Body of pancreas (tissue), 4 donors: ENCODE data around the gene OSCP1. TPM values are rescaled to one million over a fixed set of nuclear protein-coding genes. Genes with fewer than 3 reads are reported as not detected.

Experiments used
- ATAC-seq: fragments of 150-250 bp; one replicate; pipeline ENCODE4 v1.9.1; 2016
- DNase-seq, 4 donors: peaks; one replicate each; pipeline ENCODE4 v3.0.0-alpha.2; 2019
- H3K27ac ChIP-seq, 4 donors: fragments of 200-600 bp; sonication (generic); 1 replicate in 3 of 4; 2 replicates in 1 of 4; pipeline versions ENCODE4 v1.5.1 to v1.6.1; 2016 to 2019; ENCODE audit warnings: mild to moderate bottlenecking in 1 of 4, mixed read lengths in 1 of 4, moderate library complexity in 1 of 4
- H3K27me3 ChIP-seq, 2 donors: fragments of 200-600 bp; sonication (generic); one replicate each; pipeline ENCODE4 v1.6.0; 2016; ENCODE audit warnings: mild to moderate bottlenecking in 1 of 2
- H3K36me3 ChIP-seq, 2 donors: fragments of 200-600 bp; sonication (generic); replicated peaks in 1 of 2; 2 replicates each; pipeline ENCODE4 v1.5.1; 2016; ENCODE audit warnings: low read depth in 2 of 2; ENCODE audit not compliant: insufficient read depth in 1 of 2
- H3K4me1 ChIP-seq: fragments of 200-600 bp; sonication (generic); one replicate; pipeline ENCODE4 v1.6.0; 2016
- H3K4me3 ChIP-seq, 2 donors: fragments of 200-600 bp; sonication (generic); 1 replicate in 1 of 2; 2 replicates in 1 of 2; pipeline ENCODE4 v1.5.1; 2016 to 2019
- H3K9me3 ChIP-seq, 3 donors: fragments of 200-600 bp; sonication (generic); 1 replicate in 2 of 3; 2 replicates in 1 of 3; pipeline ENCODE4 v1.5.1; 2016
- POLR2A ChIP-seq, 3 donors: fragments of 450-650 bp; IDR thresholded peaks; one replicate each; pipeline ENCODE4 v1.6.1; 2016; ENCODE audit warnings: antibody characterized with exemption in 3 of 3, mild to moderate bottlenecking in 2 of 3
- WGBS, 2 donors: methylation state at CpG; one replicate each; pipeline ENCODE4 v1.1.5; 2017; 5-methylcytosine and 5-hydroxymethylcytosine counted together
- intact Hi-C: fragments of 100-400 bp; cut with DNase I; formaldehyde crosslinking; loops from one replicate; pipeline ENCODE4 v1.15.1; 2023
- total RNA-seq, 2 donors: library from RNA; depleted of rRNA; stranded (reverse); fragments of >200 nt; gene quantifications; one replicate each; pipeline ENCODE4 v1.1.0, GENCODE V29; 2016
- TF ChIP-seq, protein P1 (sequence below), 7 experiments: fragments of 450-650 bp in 4 of 7; fragments of 200-600 bp in 3 of 7; sonication (generic) in 3 of 7; IDR thresholded peaks; one replicate each; pipeline ENCODE4 v1.5.1; 2016 to 2019; ENCODE audit warnings: antibody characterized with exemption in 7 of 7

The OSCP1 gene
- total RNA-seq, 2 donors from 2014 or later = 2.0 to 3.9 TPM

GRCh38 chr1:36436821-36437220, 13.4 kb downstream of the OSCP1 start:
- Histone ChIP-seq H3K4me3 (no peak overlapping the region), H3K36me3 (no peaks in the 10 kb centered on the region), H3K9me3 (no peaks in the 10 kb centered on the region), H3K4me1 (peaks cover 13% of the 10 kb centered on the region), H3K27ac (no peak overlapping the region), H3K27me3 (no peaks in the 10 kb centered on the region)
- ATAC-seq (no peak), DNase-seq (no peak)
- TF ChIP-seq POLR2A (IDR thresholded peaks at IDR 0.05) = no peak
- TF ChIP-seq, protein P1, sequence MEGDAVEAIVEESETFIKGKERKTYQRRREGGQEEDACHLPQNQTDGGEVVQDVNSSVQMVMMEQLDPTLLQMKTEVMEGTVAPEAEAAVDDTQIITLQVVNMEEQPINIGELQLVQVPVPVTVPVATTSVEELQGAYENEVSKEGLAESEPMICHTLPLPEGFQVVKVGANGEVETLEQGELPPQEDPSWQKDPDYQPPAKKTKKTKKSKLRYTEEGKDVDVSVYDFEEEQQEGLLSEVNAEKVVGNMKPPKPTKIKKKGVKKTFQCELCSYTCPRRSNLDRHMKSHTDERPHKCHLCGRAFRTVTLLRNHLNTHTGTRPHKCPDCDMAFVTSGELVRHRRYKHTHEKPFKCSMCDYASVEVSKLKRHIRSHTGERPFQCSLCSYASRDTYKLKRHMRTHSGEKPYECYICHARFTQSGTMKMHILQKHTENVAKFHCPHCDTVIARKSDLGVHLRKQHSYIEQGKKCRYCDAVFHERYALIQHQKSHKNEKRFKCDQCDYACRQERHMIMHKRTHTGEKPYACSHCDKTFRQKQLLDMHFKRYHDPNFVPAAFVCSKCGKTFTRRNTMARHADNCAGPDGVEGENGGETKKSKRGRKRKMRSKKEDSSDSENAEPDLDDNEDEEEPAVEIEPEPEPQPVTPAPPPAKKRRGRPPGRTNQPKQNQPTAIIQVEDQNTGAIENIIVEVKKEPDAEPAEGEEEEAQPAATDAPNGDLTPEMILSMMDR (IDR thresholded peaks at IDR 0.05) = no peak
- WGBS, 2 donors = 41 to 63% methylated on average over 1 of the region's 1 CpG
- intact Hi-C loops = no loop called here

- H3K27me3 ChIP-seq = no peaks in the 10 kb centered on the region
- H3K27ac ChIP-seq = peak overlapping the region; percentile 2 to 23 (median 8)
- DNase-seq = no peak
- WGBS, 2 donors = 15 to 43% methylated on average over 1 of the region's 1 CpG
- no peaks in the 10 kb centered on the region for H3K36me3 ChIP-seq
- H3K9me3 ChIP-seq = no peaks in the 10 kb centered on the region
- intact Hi-C loops = no loop called here
- no peak for ATAC-seq
- H3K4me1 ChIP-seq = peaks cover 13% of the 10 kb centered on the region
- H3K4me3 ChIP-seq = no peak overlapping the region
- no peak for TF ChIP-seq POLR2A (IDR thresholded peaks at IDR 0.05)
- TF ChIP-seq, protein P1 (IDR thresholded peaks at IDR 0.05) = no peak
Measured at GRCh38 chr1:36433102-36433501, 17.1 kb downstream of the OSCP1 start.

DNA sequence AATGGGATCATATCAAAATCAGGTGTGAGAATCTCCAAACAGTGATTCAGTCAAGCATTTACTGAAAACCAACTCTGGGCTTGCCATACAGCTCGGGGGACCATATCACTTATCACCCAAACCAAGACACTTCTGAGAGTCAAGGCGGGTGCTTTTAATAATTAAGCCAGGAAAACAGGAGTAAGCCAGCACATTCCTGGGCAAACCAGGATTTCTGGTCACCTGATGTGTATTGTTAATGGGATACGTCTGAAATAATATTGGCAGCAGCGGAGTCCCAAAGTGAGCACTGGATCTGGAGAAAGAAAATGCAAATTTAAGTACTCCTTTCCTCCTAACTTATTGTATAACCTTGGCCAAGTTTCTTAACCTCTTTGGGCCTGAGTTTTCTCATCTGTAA, 17.6 kb downstream of the OSCP1 start:
- no peaks in the 10 kb centered on the region for H3K36me3 ChIP-seq
- peaks cover 13% of the 10 kb centered on the region for H3K4me1 ChIP-seq
- WGBS, 2 donors = 18 to 24% methylated on average over 4 of the region's 4 CpGs
- TF ChIP-seq, protein P1 (IDR thresholded peaks at IDR 0.05) = no peak
- no peak for TF ChIP-seq POLR2A (IDR thresholded peaks at IDR 0.05)
- H3K27ac ChIP-seq = peak overlapping the region; percentile 2 to 23 (median 8)
- no peak overlapping the region for H3K4me3 ChIP-seq
- H3K27me3 ChIP-seq = no peaks in the 10 kb centered on the region
- DNase-seq = peak; percentile 29 to 59 (median 43)
- intact Hi-C loops = no loop called here
- ATAC-seq = peak; percentile 84
- H3K9me3 ChIP-seq = no peaks in the 10 kb centered on the region

DNA sequence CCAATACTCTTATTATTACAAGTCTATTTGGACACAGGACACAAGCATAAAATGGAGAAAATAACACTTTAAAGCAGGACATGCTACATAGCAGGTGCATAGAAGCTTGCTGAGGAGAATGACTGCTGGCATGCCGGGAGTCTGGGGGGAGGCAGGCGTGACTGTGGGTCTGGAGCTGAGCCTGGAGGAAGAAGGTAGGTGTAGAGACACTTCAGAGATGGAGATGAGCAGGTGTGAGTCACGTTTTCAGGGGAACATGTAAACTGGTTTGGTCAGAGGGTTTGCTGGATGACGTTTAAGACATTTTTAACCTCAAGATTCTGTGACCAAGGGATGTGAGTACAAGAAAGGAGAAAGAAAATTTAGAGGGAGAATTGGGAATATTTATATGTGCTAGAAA, 24.5 kb downstream of the OSCP1 start:
- no peak for DNase-seq
- Histone ChIP-seq H3K36me3 (no peaks in the 10 kb centered on the region), H3K4me3 (no peak overlapping the region), H3K27ac (no peak overlapping the region), H3K9me3 (no peaks in the 10 kb centered on the region), H3K27me3 (no peaks in the 10 kb centered on the region), H3K4me1 (no peaks in the 10 kb centered on the region)
- 71 to 76% methylated on average over 4 of the region's 4 CpGs for WGBS, 2 donors
- TF ChIP-seq POLR2A (IDR thresholded peaks at IDR 0.05) = no peak
- TF ChIP-seq, protein P1 (IDR thresholded peaks at IDR 0.05) = no peak
- intact Hi-C loops = no loop called here
- no peak for ATAC-seq

DNA sequence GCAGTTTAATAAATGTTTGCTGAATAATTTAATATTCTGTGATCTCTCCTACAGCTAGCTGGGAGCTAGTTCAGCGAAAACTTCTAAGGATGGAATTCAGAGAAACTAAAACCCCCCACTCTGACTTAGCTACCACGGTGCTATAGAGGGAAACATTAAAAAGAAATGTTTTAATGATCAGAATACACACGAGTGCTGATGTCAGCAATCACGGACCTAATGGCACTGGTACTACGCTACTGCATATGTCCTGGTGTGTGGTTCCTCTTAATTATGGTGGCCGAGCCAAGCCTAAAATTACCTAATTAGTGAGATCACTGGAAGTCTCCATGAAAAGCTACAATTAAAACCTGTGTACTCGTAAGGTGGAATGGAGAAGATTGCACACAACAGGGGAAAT, 28.6 kb downstream of the OSCP1 start:
- Histone ChIP-seq H3K9me3 (no peaks in the 10 kb centered on the region), H3K4me3 (no peak overlapping the region), H3K4me1 (no peaks in the 10 kb centered on the region), H3K27me3 (no peaks in the 10 kb centered on the region), H3K36me3 (no peaks in the 10 kb centered on the region), H3K27ac (no peak overlapping the region)
- WGBS, 2 donors = 72 to 78% methylated on average over 7 of the region's 7 CpGs
- DNase-seq = no peak
- ATAC-seq = no peak
- TF ChIP-seq, protein P1 (IDR thresholded peaks at IDR 0.05) = no peak
- no peak for TF ChIP-seq POLR2A (IDR thresholded peaks at IDR 0.05)
- intact Hi-C loops = no loop called here
